NCI-H345 (cell line): ENCODE data around the gene SELENOI.

Source experiments
- DNase-seq: peaks from one replicate; lab custom pipeline; 2025; lab: John Stamatoyannopoulos, UW

Gene SELENOI

DNA sequence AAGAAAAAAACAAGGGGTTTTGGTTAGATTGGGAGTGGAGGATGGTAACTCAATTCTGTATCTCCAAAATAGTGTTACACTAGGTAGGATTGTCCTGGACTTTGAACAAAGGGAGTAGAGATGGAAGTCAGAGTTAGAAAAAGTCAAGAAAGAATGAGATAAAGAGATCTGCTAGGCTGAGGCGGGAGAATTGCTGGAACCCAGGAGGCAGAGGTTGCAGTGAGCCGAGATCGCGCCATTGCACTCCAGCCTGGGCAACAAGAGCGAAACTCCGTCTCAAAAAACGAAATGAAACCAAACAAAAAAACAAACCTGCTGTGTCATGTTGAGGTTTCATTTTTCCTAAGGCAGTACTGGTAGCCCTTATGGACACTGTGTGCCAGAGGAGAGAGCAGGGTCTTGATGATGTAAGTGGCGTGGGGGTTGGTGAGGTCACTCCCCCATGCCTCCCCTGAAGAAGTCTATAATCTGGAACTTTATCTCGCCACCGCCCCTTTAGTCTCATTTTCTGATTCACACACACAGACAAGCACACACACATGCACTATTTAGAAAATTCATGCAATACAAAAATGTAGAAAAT is 66.2 kb downstream of the SELENOI start:
- DNase-seq: no peak

DNA sequence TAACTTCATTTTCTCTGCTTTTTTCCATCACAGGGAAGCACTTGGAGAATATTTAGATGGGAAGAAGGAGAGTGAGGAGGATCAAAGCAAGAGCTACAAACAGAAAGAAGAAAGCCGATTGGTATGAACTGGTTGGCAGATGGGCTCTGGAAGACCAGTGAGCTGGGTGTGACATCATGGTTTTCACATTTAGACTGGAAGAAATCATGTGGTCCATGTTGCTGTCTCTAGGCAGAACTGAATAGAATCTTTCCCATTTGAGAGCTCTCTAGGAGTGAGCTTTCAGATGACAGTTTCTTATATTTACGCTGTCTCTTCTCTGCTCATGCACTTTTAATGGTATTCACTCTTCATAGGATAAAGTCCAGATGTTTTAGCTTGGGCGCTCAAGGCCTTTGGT is 68.4 kb downstream of the SELENOI start:
- DNase-seq: no peak

DNA sequence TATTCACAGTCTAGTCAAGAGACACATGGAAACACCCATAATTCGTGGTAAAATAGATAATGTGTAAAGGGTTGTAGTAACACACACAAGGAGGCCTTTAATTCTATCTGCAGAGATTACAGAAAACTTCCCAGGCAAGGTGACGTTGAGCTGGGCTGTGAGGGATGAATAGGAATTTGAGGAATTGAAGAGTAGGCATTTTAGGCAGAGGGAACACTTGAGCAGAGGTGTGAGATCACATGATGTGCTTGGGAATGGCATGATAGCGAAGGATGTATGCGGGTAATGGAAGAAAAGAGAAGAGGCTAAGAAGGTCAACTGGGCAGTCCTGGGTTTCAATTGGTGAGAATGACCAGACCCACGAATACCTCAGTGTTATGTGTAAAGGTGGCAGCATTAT is 76.0 kb downstream of the SELENOI start:
- no peak for DNase-seq

GRCh38 chr2:26422947-26423629 is 77.1 kb downstream of the SELENOI start:
- DNase-seq: no peak

GRCh38 chr2:26423750-26424149 is 77.8 kb downstream of the SELENOI start:
- no peak for DNase-seq

- no peak for DNase-seq
Measured at GRCh38 chr2:26424221-26424620, 78.3 kb downstream of the SELENOI start.

DNA sequence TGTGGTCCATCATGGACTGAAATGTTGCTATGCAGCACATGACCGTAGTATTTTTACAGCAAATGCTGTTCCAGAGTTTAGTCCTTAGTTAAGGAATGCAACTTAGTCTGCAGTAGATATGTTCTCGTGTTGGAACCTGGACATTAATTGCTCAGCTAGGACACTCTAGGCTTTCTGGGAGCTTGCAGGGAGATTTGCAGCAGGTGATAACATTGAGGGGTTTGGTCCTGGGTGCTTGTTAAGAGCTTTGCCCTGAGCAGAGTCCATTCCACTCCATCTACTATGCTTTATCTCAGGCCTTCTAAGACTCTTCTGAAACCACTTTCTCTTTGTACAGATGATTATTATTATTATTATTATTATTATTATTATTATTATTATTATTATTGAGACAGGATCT is 82.9 kb downstream of the SELENOI start:
- no peak for DNase-seq

DNA sequence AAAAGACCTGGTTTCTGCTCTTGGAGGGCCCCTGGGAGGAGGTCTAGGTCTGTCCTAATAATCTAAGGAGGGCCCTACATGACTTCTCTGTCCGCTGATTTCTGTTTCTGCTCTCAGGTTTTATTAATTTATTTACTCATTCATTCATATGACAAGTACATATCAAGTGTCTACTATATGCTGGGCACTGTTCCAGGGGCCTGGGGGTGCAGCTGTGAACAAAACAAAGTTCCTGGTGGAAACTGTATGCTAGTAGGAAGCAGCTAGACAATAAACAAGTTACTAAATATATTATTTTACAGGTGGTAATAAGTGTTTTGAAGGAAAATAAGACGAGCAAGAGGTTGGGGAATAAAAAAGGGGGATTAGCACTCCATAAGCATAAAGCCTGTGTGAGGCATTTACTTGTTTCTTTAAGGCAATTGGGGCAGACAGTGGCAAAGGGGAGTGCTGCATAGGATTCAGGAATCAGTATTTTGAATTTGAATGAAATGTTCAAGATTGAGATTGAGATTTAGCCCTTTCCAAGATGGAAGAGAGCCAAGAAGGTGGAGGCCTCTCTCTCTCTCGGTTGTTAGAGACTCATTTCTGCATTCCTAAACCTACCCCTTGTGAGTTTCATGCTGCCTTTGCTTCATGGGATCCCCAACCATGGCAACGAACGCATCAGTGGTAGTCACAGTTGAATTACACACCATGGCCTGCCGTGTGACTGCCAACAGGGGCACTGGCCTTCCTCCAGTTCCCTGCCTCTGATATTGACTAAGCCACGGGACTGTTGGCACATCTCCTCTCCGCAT is 84.0 kb downstream of the SELENOI start:
- peak; percentile 93 for DNase-seq

GRCh38 chr2:26430826-26431225 is 84.9 kb downstream of the SELENOI start:
- no peak for DNase-seq

- DNase-seq: no peak
Measured at GRCh38 chr2:26432363-26432762, 86.4 kb downstream of the SELENOI start.

DNA sequence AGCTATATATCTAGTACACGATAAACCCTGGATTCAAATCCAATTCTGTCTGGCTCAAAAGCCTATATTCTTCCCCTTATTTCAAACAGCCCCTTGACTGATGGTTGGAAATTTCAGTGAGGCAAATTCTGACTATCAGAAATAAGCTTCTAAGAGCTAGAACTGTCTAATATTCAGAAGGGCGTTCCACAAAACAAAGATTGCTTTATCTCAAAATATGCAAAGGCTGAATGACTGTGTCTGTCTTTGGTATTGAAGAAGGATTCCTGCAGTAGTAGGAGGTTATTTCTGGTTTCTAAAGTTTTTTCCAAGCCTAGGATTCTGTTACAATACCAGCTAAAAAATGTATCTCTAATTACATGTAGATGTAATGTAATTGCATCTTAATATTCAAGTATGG is 86.9 kb downstream of the SELENOI start:
- DNase-seq: no peak

GRCh38 chr2:26435106-26435505 is 89.2 kb downstream of the SELENOI start:
- DNase-seq: no peak

DNA sequence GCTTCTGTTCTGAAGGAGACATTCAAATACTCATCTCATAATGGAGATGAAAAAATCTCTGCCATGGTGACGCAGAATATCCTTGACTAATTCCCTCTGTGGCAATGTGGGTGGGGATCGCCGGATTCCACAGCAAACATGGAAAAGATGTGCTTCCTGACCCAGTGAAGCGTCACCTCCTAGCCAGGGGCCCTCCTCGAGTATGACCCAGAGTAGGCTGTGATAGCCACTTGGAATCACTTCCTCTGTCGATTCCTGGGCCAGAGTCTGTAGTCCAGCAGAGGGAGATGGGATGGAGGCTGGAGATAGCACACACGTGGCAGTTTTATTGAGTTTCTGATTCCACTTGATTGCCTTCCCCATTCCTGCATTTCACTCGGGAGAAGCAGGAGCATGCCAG is 92.6 kb downstream of the SELENOI start:
- DNase-seq: no peak

- no peak for DNase-seq
Measured at GRCh38 chr2:26438926-26439325, 93.0 kb downstream of the SELENOI start.

GRCh38 chr2:26442301-26442700 is 96.4 kb downstream of the SELENOI start:
- no peak for DNase-seq

DNA sequence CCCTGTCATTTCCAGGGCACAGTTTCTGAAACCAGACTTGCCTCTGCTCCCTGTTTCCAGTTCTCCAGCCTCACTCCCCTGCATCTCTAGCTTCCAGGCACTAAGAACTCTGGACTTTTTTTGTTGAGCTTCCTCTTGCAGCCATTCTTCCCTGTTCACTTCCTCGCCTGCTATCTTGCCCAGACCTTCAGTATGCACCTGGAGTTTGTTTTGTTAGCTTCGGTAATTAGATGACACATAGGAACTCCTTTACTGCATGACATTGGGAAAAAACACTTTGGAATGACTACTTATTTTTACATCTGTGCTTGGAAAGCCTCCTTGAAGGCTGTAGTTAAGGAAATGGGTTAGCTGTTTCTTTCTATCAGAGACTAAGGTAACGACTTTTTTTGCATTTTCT is 96.8 kb downstream of the SELENOI start:
- DNase-seq: no peak

- no peak for DNase-seq
Measured at GRCh38 chr2:26444236-26444635, 98.3 kb downstream of the SELENOI start.
